CD14-positive monocyte (primary cell): Measurements from ENCODE around the gene UNC13C. TPM values are rescaled to one million over a fixed set of nuclear protein-coding genes. Genes with fewer than 3 reads are reported as not detected.

Experiments
- DNase-seq, 3 donors: peaks; one replicate each; pipeline ENCODE4 v3.0.0-alpha.2; 2011 to 2022
- H2AFZ ChIP-seq: 2 replicates; pipeline ENCODE4 v1.6.0; 2012; ENCODE audit warnings: mild to moderate bottlenecking, low read depth, low read length, inconsistent platforms; ENCODE audit not compliant: insufficient read depth, poor library complexity, severe bottlenecking
- H3K27ac ChIP-seq, 2 donors: 1 replicate in 1 of 2; 2 replicates in 1 of 2; pipeline ENCODE4 v1.5.1; 2012 to 2013; ENCODE audit warnings: low read length in 2 of 2, control low read depth in 1 of 2, inconsistent platforms in 1 of 2, low read depth in 1 of 2, mild to moderate bottlenecking in 1 of 2
- H3K27me3 ChIP-seq, 2 donors: one replicate each; pipeline versions ENCODE4 v1.6.0 to v1.6.1; 2011 to 2013; ENCODE audit warnings: low read length in 2 of 2; ENCODE audit not compliant: control insufficient read depth in 2 of 2, insufficient read depth in 2 of 2
- H3K36me3 ChIP-seq, 2 donors: replicated peaks in 1 of 2; 1 replicate in 1 of 2; 2 replicates in 1 of 2; pipeline versions ENCODE4 v1.5.1 to v1.6.1; 2012 to 2013; ENCODE audit warnings: low read length in 2 of 2, control low read depth in 1 of 2, inconsistent platforms in 1 of 2, mild to moderate bottlenecking in 1 of 2; ENCODE audit not compliant: insufficient read depth in 2 of 2, control insufficient read depth in 1 of 2
- H3K4me1 ChIP-seq, 2 donors: 1 replicate in 1 of 2; 2 replicates in 1 of 2; pipeline versions ENCODE4 v1.5.1 to v1.6.1; 2012 to 2013; ENCODE audit warnings: low read length in 2 of 2, control low read depth in 1 of 2, inconsistent platforms in 1 of 2, mild to moderate bottlenecking in 1 of 2, moderate library complexity in 1 of 2; ENCODE audit not compliant: insufficient read depth in 2 of 2, control insufficient read depth in 1 of 2
- H3K4me2 ChIP-seq: replicated peaks from 2 replicates; pipeline ENCODE3; 2012; ENCODE audit warnings: low read length, moderate library complexity, mild to moderate bottlenecking; ENCODE audit not compliant: poor library complexity, severe bottlenecking; ENCODE audit errors: extremely low read depth
- H3K4me3 ChIP-seq, 3 experiments: fragments of 200-600 bp in 1 of 3; sonication (generic) in 1 of 3; replicated peaks in 1 of 3; 1 replicate in 2 of 3; 2 replicates in 1 of 3; pipeline ENCODE4 v1.5.1; 2011 to 2013; ENCODE audit warnings: low read length in 3 of 3, mild to moderate bottlenecking in 3 of 3, control low read depth in 2 of 3, low read depth in 2 of 3, inconsistent platforms in 1 of 3, moderate library complexity in 1 of 3
- H3K79me2 ChIP-seq: 2 replicates; pipeline ENCODE4 v1.6.0; 2012; ENCODE audit warnings: mild to moderate bottlenecking, control low read depth, inconsistent platforms, low read length, moderate library complexity; ENCODE audit not compliant: insufficient read depth
- H3K9ac ChIP-seq: 2 replicates; pipeline ENCODE4 v1.6.0; 2017; ENCODE audit warnings: low read length, mild to moderate bottlenecking; ENCODE audit not compliant: insufficient read depth, poor library complexity, severe bottlenecking
- H3K9me3 ChIP-seq, 2 donors: replicated peaks in 1 of 2; 1 replicate in 1 of 2; 2 replicates in 1 of 2; pipeline versions ENCODE4 v1.5.1 to v1.6.1; 2012 to 2013; ENCODE audit warnings: low read length in 2 of 2, control low read depth in 1 of 2; ENCODE audit not compliant: control insufficient read depth in 1 of 2, insufficient read depth in 1 of 2
- H4K20me1 ChIP-seq: 2 replicates; pipeline ENCODE4 v1.6.0; 2012; ENCODE audit warnings: mild to moderate bottlenecking, low read length, control low read depth, moderate library complexity; ENCODE audit not compliant: insufficient read depth
- H3K27ac Mint-ChIP-seq, 7 donors: one replicate each; pipeline ENCODE4 v1.8.0; 2020; ENCODE audit warnings: mild to moderate bottlenecking in 7 of 7, mixed read lengths in 7 of 7, moderate library complexity in 6 of 7, inconsistent platforms in 2 of 7
- H3K27me3 Mint-ChIP-seq, 3 donors: one replicate each; pipeline ENCODE4 v1.8.0; 2021 to 2022; ENCODE audit warnings: low read depth in 3 of 3, mild to moderate bottlenecking in 3 of 3, mixed read lengths in 3 of 3, moderate library complexity in 3 of 3, inconsistent platforms in 1 of 3
- H3K36me3 Mint-ChIP-seq, 2 donors: one replicate each; pipeline ENCODE4 v1.8.0; 2020; ENCODE audit warnings: mixed read lengths in 2 of 2, inconsistent platforms in 1 of 2, mild to moderate bottlenecking in 1 of 2
- H3K4me1 Mint-ChIP-seq: one replicate; pipeline ENCODE4 v1.8.0; 2020; ENCODE audit warnings: mild to moderate bottlenecking, mixed read lengths
- H3K4me3 Mint-ChIP-seq, 2 donors: one replicate each; pipeline ENCODE4 v1.8.0; 2020; ENCODE audit warnings: mild to moderate bottlenecking in 2 of 2, mixed read lengths in 2 of 2, moderate library complexity in 1 of 2
- H3K9me3 Mint-ChIP-seq, 7 donors: one replicate each; pipeline ENCODE4 v1.8.0; 2020 to 2022; ENCODE audit warnings: mixed read lengths in 7 of 7, mild to moderate bottlenecking in 6 of 7, moderate library complexity in 6 of 7, inconsistent platforms in 2 of 7
- CTCF ChIP-seq: fragments of 200-600 bp; IDR thresholded peaks from one replicate; pipeline ENCODE4 v1.8.0; 2022; ENCODE audit warnings: antibody characterized with exemption, mild to moderate bottlenecking
- WGBS: methylation state at CpG from one replicate; pipeline ENCODE4 v1.1.5; 2013; ENCODE audit warnings: missing lambda C conversion rate; ENCODE audit not compliant: insufficient coverage; 5-methylcytosine and 5-hydroxymethylcytosine counted together
- intact Hi-C, 2 donors: fragments of 100-400 bp; cut with micrococcal nuclease; formaldehyde crosslinking; loops; one replicate each; pipeline versions ENCODE4 v1.15.0 to v1.15.1; 2023
- polyA plus RNA-seq, 3 donors: library from polyadenylated mRNA; depleted of rRNA in 1 of 3; unstranded in 2 of 3; stranded (reverse) in 1 of 3; fragments of 300-500 nt in 2 of 3; fragments of >200 nt in 1 of 3; fragmentation: Illumina TruSeq in 2 of 3; gene quantifications; 1 replicate in 2 of 3; 2 replicates in 1 of 3; pipeline ENCODE4 v1.2.3, GENCODE V29; 2012 to 2021

The UNC13C gene
- polyA plus RNA-seq, 3 donors: not detected

DNA sequence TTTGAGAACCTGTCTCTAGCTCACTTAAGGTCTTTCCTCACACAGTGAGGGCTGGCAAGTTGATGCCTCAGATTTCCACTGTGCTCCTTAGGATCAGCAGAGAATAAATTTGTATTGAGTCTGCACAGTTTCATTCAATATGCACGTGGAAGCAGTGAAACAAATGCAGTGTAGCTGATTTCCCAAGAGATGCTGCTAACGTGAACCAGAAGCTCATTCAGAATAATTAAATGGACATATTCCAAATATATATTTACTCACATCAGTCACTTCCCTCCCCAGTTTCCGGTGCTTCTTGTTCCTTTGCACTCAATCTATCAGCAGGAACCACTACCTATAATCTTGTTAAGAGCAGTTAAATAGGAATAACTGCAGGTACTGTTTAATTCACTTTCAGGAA, 86.1 kb downstream of the UNC13C start:
- H3K36me3 Mint-ChIP-seq: no peaks in the 10 kb centered on the region
- H3K4me3 ChIP-seq: no peak overlapping the region
- no peak overlapping the region for H3K4me3 Mint-ChIP-seq
- H3K9ac ChIP-seq: no peak overlapping the region
- H3K4me1 Mint-ChIP-seq: no peaks in the 10 kb centered on the region
- WGBS: 0% methylated on average over 1 of the region's 3 CpGs
- H3K36me3 ChIP-seq: no peaks in the 10 kb centered on the region
- no peak for TF ChIP-seq CTCF
- DNase-seq: no peak
- no peaks in the 10 kb centered on the region for H3K79me2 ChIP-seq
- H3K4me2 ChIP-seq: no peak overlapping the region
- peaks cover 0 to 5% (median 2%) of the 10 kb centered on the region in 7 donors for H3K9me3 Mint-ChIP-seq
- intact Hi-C loops: no loop called here
- no peaks in the 10 kb centered on the region for H3K9me3 ChIP-seq
- H4K20me1 ChIP-seq: no peaks in the 10 kb centered on the region
- no peaks in the 10 kb centered on the region for H3K27me3 ChIP-seq
- H3K4me1 ChIP-seq: no peaks in the 10 kb centered on the region
- H3K27ac Mint-ChIP-seq: no peak overlapping the region
- no peak overlapping the region for H2AFZ ChIP-seq
- H3K27me3 Mint-ChIP-seq: peaks cover 0 to 2% (median 0%) of the 10 kb centered on the region in 3 donors
- H3K27ac ChIP-seq: no peak overlapping the region

- Mint-ChIP-seq H3K9me3 (peaks cover 0 to 5% (median 0%) of the 10 kb centered on the region in 7 donors), H3K27ac (no peak overlapping the region), H3K27me3 (peaks cover 0 to 2% (median 0%) of the 10 kb centered on the region in 3 donors), H3K4me1 (no peaks in the 10 kb centered on the region), H3K36me3 (no peaks in the 10 kb centered on the region), H3K4me3 (no peak overlapping the region)
- H3K27me3 ChIP-seq: no peaks in the 10 kb centered on the region
- no peak overlapping the region for H2AFZ ChIP-seq
- WGBS: 100% methylated on average over 2 of the region's 3 CpGs
- no peaks in the 10 kb centered on the region for H3K36me3 ChIP-seq
- no peaks in the 10 kb centered on the region for H3K9me3 ChIP-seq
- H3K4me3 ChIP-seq: no peak overlapping the region
- H3K4me1 ChIP-seq: no peaks in the 10 kb centered on the region
- intact Hi-C loops: no loop called here
- no peaks in the 10 kb centered on the region for H3K79me2 ChIP-seq
- H3K4me2 ChIP-seq: no peak overlapping the region
- no peaks in the 10 kb centered on the region for H4K20me1 ChIP-seq
- TF ChIP-seq CTCF: no peak
- no peak overlapping the region for H3K9ac ChIP-seq
- H3K27ac ChIP-seq: no peak overlapping the region
- DNase-seq: no peak
Observed at GRCh38 chr15:54066403-54066802, 88.2 kb downstream of the UNC13C start.
